PC-3 (cell line): ENCODE results near the gene REEP6.

Source experiments
- EZH2 ChIP-seq: fragments of 300-600 bp; sonication (generic); IDR thresholded peaks from one replicate; pipeline ENCODE4 v1.6.1; 2017; ENCODE audit warnings: antibody characterized with exemption, mild to moderate bottlenecking, low read length; ENCODE audit not compliant: unreplicated experiment
- EZH2phosphoT487 ChIP-seq: fragments of 300-600 bp; sonication (generic); IDR thresholded peaks from 2 replicates; pipeline ENCODE4 v1.6.1; 2018; ENCODE audit warnings: mild to moderate bottlenecking, antibody characterized with exemption, low read length, borderline replicate concordance
- TF ChIP-seq, protein P1 (sequence below): fragments of 300-600 bp; sonication (generic); conservative IDR thresholded peaks from 2 replicates; pipeline ENCODE4 v1.5.1; 2017; ENCODE audit warnings: antibody characterized with exemption, low read depth, mild to moderate bottlenecking, low read length

DNA sequence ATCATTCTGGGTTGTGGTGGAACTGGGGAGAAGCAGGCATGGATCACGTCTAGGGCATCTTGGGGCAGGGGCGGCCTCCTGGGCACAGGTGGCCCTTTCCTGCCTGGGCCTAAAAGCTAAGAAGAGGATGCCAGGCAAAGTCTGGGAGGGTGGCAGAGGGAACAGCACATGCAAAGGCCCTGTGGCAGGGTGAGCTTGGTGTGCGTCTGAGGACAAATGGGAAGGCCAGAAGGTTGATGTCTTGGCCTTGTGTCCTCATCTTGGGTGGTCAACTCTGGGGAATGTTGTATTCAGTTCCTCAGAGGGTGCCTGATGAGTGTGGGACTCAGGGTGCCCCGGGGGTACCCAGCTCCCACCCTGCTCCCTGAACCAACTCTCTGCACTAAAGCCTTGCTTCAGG is 27.5 kb downstream of the REEP6 start:
- TF ChIP-seq, protein P1, sequence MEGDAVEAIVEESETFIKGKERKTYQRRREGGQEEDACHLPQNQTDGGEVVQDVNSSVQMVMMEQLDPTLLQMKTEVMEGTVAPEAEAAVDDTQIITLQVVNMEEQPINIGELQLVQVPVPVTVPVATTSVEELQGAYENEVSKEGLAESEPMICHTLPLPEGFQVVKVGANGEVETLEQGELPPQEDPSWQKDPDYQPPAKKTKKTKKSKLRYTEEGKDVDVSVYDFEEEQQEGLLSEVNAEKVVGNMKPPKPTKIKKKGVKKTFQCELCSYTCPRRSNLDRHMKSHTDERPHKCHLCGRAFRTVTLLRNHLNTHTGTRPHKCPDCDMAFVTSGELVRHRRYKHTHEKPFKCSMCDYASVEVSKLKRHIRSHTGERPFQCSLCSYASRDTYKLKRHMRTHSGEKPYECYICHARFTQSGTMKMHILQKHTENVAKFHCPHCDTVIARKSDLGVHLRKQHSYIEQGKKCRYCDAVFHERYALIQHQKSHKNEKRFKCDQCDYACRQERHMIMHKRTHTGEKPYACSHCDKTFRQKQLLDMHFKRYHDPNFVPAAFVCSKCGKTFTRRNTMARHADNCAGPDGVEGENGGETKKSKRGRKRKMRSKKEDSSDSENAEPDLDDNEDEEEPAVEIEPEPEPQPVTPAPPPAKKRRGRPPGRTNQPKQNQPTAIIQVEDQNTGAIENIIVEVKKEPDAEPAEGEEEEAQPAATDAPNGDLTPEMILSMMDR, result no peak
- TF ChIP-seq EZH2 (no peak), EZH2phosphoT487 (no peak)
